Spleen (tissue), 11 donors: ENCODE data around the gene SNAPIN. TPM values are rescaled to one million over a fixed set of nuclear protein-coding genes. Genes with fewer than 3 reads are reported as not detected.
"Not testable (repeated sequence)": the region's sequence is repeated elsewhere in the genome, so short reads cannot be mapped to it uniquely, and the experiment has no call there.

Experiments
- DNase-seq: peaks from one replicate; pipeline ENCODE4 v3.0.0-alpha.2; 2020
- H3K27ac ChIP-seq, 8 donors: fragments of 200-600 bp; sonication (generic) in 7 of 8; 1 replicate in 4 of 8; 2 replicates in 4 of 8; pipeline versions ENCODE4 v1.5.0 to v1.8.0; 2016 to 2021; ENCODE audit warnings: inconsistent platforms in 4 of 8, mild to moderate bottlenecking in 4 of 8, moderate library complexity in 1 of 8
- H3K27me3 ChIP-seq, 7 donors: fragments of 200-600 bp; sonication (generic) in 6 of 7; replicated peaks in 1 of 7; 1 replicate in 4 of 7; 2 replicates in 3 of 7; pipeline versions ENCODE4 v1.5.0 to v1.8.0; 2016 to 2021; ENCODE audit warnings: inconsistent platforms in 3 of 7, mild to moderate bottlenecking in 1 of 7
- H3K36me3 ChIP-seq, 6 donors: fragments of 200-600 bp; sonication (generic) in 5 of 6; 1 replicate in 4 of 6; 2 replicates in 2 of 6; pipeline versions ENCODE4 v1.5.0 to v1.8.0; 2016 to 2021; ENCODE audit warnings: inconsistent platforms in 2 of 6
- H3K4me1 ChIP-seq, 6 donors: fragments of 200-600 bp; sonication (generic) in 5 of 6; 1 replicate in 3 of 6; 2 replicates in 3 of 6; pipeline versions ENCODE4 v1.5.0 to v1.8.0; 2016 to 2021; ENCODE audit warnings: inconsistent platforms in 3 of 6
- H3K4me3 ChIP-seq, 8 donors: fragments of 200-600 bp; sonication (generic) in 7 of 8; 1 replicate in 4 of 8; 2 replicates in 4 of 8; pipeline versions ENCODE4 v1.5.0 to v1.8.0; 2016 to 2021; ENCODE audit warnings: inconsistent platforms in 4 of 8, mild to moderate bottlenecking in 4 of 8, moderate library complexity in 2 of 8
- H3K9me3 ChIP-seq, 8 donors: fragments of 200-600 bp; sonication (generic) in 7 of 8; 1 replicate in 4 of 8; 2 replicates in 4 of 8; pipeline versions ENCODE4 v1.5.0 to v1.8.0; 2016 to 2021; ENCODE audit warnings: inconsistent platforms in 4 of 8
- POLR2A ChIP-seq, 3 donors: fragments of 450-650 bp; IDR thresholded peaks; one replicate each; pipeline ENCODE4 v1.5.1; 2017; ENCODE audit warnings: antibody characterized with exemption in 3 of 3, mild to moderate bottlenecking in 1 of 3
- POLR2AphosphoS5 ChIP-seq, 3 donors: sonication (generic); formaldehyde crosslinking; IDR thresholded peaks; one replicate each; pipeline ENCODE4 v1.5.1; 2017; ENCODE audit warnings: antibody characterized with exemption in 3 of 3
- WGBS, 5 donors: extraction: QIAGEN DNeasy Blood & Tissue Kit in 3 of 5; methylation state at CpG; one replicate each; pipeline versions ENCODE4 v1.1.5 to v1.1.7; 2013 to 2018; 5-methylcytosine and 5-hydroxymethylcytosine counted together
- intact Hi-C: fragments of 100-400 bp; cut with DNase I; formaldehyde crosslinking; loops from one replicate; pipeline ENCODE4 v1.15.0; 2023; ENCODE audit warnings: low total_unique reads
- polyA plus RNA-seq, 3 donors: library from polyadenylated mRNA; stranded (reverse); fragments of 200-250 nt; gene quantifications; one replicate each; pipeline ENCODE4 v1.2.1, GENCODE V29; 2013
- total RNA-seq, 7 donors: library from RNA; depleted of rRNA in 3 of 7; stranded (reverse); fragments of >200 nt in 3 of 7; fragmentation: NEBNext Ultra II Directional in 4 of 7; extraction: Animal tissue kit (Norgen Biotek cat#: 25700) in 4 of 7; gene quantifications; one replicate each; pipeline versions ENCODE4 v1.1.0 to v1.2.1, GENCODE V29; 2016 to 2021
- TF ChIP-seq, protein P1 (sequence below), 11 experiments: fragments of 200-600 bp in 7 of 11; fragments of 450-650 bp in 4 of 11; sonication (generic) in 4 of 11; IDR thresholded peaks in 8 of 11; conservative IDR thresholded peaks in 3 of 11; 1 replicate in 7 of 11; 2 replicates in 4 of 11; pipeline versions ENCODE4 v1.4.0 to v1.8.0; 2016 to 2021; ENCODE audit warnings: antibody characterized with exemption in 11 of 11, inconsistent platforms in 4 of 11, mild to moderate bottlenecking in 1 of 11
- donor health status: healthy with polysubstance abuse.
- donor health status: DM: no; HTN: no; CAD: no; lungs with moderate emphysema.
- donor health status: DM: no; HTN: no; CAD: no.
- donor health status: Bipolar disorder and iron deficiency.
- donor health status: healthy.
- donor health status: DM: no; HTN: no; CAD: no.
- donor health status: DM: yes; HTN: yes; CAD: no.

SNAPIN gene
- total and polyA plus RNA-seq, 10 donors, result 26.3 to 60.7 (median 38.3) TPM

DNA sequence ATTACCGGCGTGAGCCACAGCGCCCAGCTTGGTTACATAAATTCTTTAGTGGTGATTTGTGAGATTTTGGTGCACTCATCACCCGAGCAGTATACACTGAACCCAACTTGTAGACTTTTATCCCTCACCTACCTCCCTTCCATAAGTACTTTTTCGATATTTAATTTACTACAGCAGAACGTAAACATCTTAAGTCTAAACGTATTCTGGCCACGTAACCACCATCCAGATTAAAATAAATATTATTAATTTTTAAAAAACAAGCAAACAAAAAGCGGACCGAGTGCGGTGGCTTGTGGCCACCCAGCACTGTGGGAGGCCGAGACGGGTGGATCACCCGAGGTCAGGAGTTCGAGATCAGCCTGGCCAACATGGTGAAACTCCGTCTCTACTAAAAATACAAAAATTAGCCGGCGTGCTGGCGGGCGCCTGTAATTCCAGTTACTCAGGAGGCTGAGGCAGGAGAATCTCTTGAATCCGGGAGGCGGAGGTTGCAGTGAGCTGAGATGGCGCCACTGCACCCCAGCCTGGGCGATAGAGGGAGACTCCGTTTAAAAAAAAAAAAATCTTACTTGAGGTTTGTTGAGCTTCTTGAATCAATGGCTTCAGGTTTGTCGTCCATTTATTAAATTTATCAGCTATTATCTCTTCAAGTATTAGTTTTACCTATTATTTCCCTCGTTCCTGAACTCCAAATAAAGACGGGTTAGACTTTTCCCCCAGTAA, 13.3 kb downstream of the SNAPIN start:
- intact Hi-C loops, H3K9me3 ChIP-seq, H3K27me3 ChIP-seq: not testable (repeated sequence)
- Histone ChIP-seq H3K4me1 (peaks cover 15 to 42% (median 34%) of the 10 kb centered on the region in 6 donors), H3K36me3 (peaks cover 0 to 30% (median 26%) of the 10 kb centered on the region in 6 donors), H3K27ac (peak overlapping the region; percentile 82 to 94 (median 90)), H3K4me3 (peak overlapping the region; percentile 38 to 85 (median 76))
- TF ChIP-seq, protein P1, sequence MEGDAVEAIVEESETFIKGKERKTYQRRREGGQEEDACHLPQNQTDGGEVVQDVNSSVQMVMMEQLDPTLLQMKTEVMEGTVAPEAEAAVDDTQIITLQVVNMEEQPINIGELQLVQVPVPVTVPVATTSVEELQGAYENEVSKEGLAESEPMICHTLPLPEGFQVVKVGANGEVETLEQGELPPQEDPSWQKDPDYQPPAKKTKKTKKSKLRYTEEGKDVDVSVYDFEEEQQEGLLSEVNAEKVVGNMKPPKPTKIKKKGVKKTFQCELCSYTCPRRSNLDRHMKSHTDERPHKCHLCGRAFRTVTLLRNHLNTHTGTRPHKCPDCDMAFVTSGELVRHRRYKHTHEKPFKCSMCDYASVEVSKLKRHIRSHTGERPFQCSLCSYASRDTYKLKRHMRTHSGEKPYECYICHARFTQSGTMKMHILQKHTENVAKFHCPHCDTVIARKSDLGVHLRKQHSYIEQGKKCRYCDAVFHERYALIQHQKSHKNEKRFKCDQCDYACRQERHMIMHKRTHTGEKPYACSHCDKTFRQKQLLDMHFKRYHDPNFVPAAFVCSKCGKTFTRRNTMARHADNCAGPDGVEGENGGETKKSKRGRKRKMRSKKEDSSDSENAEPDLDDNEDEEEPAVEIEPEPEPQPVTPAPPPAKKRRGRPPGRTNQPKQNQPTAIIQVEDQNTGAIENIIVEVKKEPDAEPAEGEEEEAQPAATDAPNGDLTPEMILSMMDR (IDR thresholded peaks at IDR 0.05 in 8 of 11, conservative IDR thresholded peaks at IDR 0.05 in 3 of 11), result peak in 2 of 11 experiments; percentile 8 to 20
- WGBS, 5 donors, result 7 to 10% (median 8%) methylated on average over 28 of the region's 28 CpGs
- peak; percentile 84 for DNase-seq

DNA sequence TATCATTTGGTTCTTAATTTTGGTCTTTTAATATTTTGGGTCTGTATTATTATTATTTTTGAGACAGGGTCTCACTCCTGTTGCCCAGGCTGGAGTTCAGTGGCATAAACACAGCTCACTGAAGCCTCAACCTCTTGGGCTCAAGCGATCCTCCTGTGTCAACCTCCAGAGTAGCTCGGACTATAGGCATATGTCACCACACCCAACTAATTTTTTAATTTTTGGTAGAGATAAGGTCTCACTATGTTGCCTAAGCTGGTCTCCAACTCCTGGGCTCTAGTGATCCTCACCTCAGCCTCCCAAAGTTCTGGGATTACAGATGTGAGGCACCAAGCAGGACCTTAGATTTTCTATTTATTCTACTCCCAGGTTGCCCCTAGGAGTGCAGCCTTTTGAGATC, 15.0 kb downstream of the SNAPIN start:
- Histone ChIP-seq H3K4me1 (peaks cover 27 to 44% (median 38%) of the 10 kb centered on the region in 6 donors), H3K9me3 (no peaks in the 10 kb centered on the region), H3K36me3 (peaks cover 0 to 13% (median 9%) of the 10 kb centered on the region in 6 donors), H3K27ac (no peak overlapping the region), H3K27me3 (peaks cover 4 to 18% (median 8%) of the 10 kb centered on the region in 7 donors), H3K4me3 (no peak overlapping the region)
- intact Hi-C loops, result no loop called here
- WGBS, 5 donors, result 94 to 97% (median 95%) methylated on average over 2 of the region's 2 CpGs
- DNase-seq, result no peak
- TF ChIP-seq POLR2AphosphoS5 (IDR thresholded peaks at IDR 0.05), result no peak
- no peak for TF ChIP-seq POLR2A (IDR thresholded peaks at IDR 0.05)
- TF ChIP-seq, protein P1 (IDR thresholded peaks at IDR 0.05 in 8 of 11, conservative IDR thresholded peaks at IDR 0.05 in 3 of 11), result no peak

GRCh38 chr1:153677718-153678518, 19.4 kb downstream of the SNAPIN start:
- H3K27me3 ChIP-seq, result peaks cover 7 to 52% (median 21%) of the 10 kb centered on the region in 7 donors
- H3K36me3 ChIP-seq, result no peaks in the 10 kb centered on the region
- peak; percentile 81 for DNase-seq
- intact Hi-C loops, result loop anchor here (5.0 kb wide), 1 partner anchor 69 kb away; no protein-coding TSS in a partner anchor
- H3K4me3 ChIP-seq, result peak overlapping the region; percentile 39 to 74 (median 50)
- peak overlapping the region in 1 of 8 donors; percentile 11 for H3K27ac ChIP-seq
- no peaks in the 10 kb centered on the region for H3K9me3 ChIP-seq
- WGBS, 5 donors, result 4 to 7% (median 5%) methylated on average over 24 to 29 of the region's 29 CpGs
- peaks cover 24 to 31% (median 26%) of the 10 kb centered on the region in 6 donors for H3K4me1 ChIP-seq
- TF ChIP-seq POLR2A (IDR thresholded peaks at IDR 0.05) (no peak), POLR2AphosphoS5 (IDR thresholded peaks at IDR 0.05) (no peak)
- TF ChIP-seq, protein P1 (IDR thresholded peaks at IDR 0.05 in 8 of 11, conservative IDR thresholded peaks at IDR 0.05 in 3 of 11), result peak; percentile 62 to 88 (median 82)
